K562 (cell line): ENCODE data around the gene FMN2.

ENCODE experiments used
- CEBPB ChIP-seq: fragments of 450-650 bp; IDR thresholded peaks from 2 replicates; pipeline ENCODE4 v1.6.1; 2016; ENCODE audit warnings: missing genetic modification characterization, missing compliant biosample characterization
- CTCF ChIP-seq, 3 experiments: IDR thresholded peaks in 2 of 3; conservative IDR thresholded peaks in 1 of 3; 2 replicates each; pipeline ENCODE4 v1.5.1; 2011 to 2012; ENCODE audit warnings: low read length in 3 of 3, mild to moderate bottlenecking in 3 of 3, control low read depth in 2 of 3, improper control_type of control experiment in 1 of 3, inconsistent platforms in 1 of 3, low read depth in 1 of 3, mixed read lengths in 1 of 3, moderate library complexity in 1 of 3; ENCODE audit not compliant: insufficient read depth in 2 of 3
- EP300 ChIP-seq: IDR thresholded peaks from 2 replicates; pipeline ENCODE4 v1.6.1; 2012; ENCODE audit warnings: low read length, improper control_type of control experiment
- ETV1 ChIP-seq: fragments of 450-650 bp; conservative IDR thresholded peaks from 2 replicates; pipeline ENCODE4 v1.6.1; 2016; ENCODE audit warnings: missing genetic modification characterization, control low read depth, low read depth, missing compliant biosample characterization
- EZH2 ChIP-seq: IDR thresholded peaks from 2 replicates; pipeline ENCODE4 v1.6.1; 2012; ENCODE audit warnings: low read depth, mild to moderate bottlenecking, inconsistent platforms, low read length, borderline replicate concordance
- KLF10 ChIP-seq: fragments of 250-450 bp; sonication (Bioruptor Pico); IDR thresholded peaks from 2 replicates; pipeline ENCODE4 v1.6.1; 2021; ENCODE audit warnings: matching md5 sums
- LARP7 ChIP-seq: fragments of 450-650 bp; IDR thresholded peaks from 2 replicates; pipeline ENCODE4 v1.6.1; 2016
- POLR2A ChIP-seq: fragments of 450-650 bp; conservative IDR thresholded peaks from 2 replicates; pipeline ENCODE4 v1.6.1; 2016
- ZFPM2 ChIP-seq: fragments of 250-450 bp; sonication (Bioruptor Pico); IDR thresholded peaks from 2 replicates; pipeline ENCODE4 v1.5.1; 2022; ENCODE audit warnings: mild to moderate bottlenecking
- ZNF232 ChIP-seq: sonication (generic); formaldehyde crosslinking; IDR thresholded peaks from 2 replicates; pipeline ENCODE4 v1.8.0; 2022; ENCODE audit warnings: mild to moderate bottlenecking, missing genetic modification reagents
- TF ChIP-seq, protein P1 (sequence below), 2 experiments: IDR thresholded peaks in 1 of 2; conservative IDR thresholded peaks in 1 of 2; 2 replicates each; pipeline ENCODE4 v1.6.1; 2016; ENCODE audit warnings: low read depth in 2 of 2, mild to moderate bottlenecking in 1 of 2, missing compliant biosample characterization in 1 of 2, missing genetic modification characterization in 1 of 2, moderate library complexity in 1 of 2
- TF ChIP-seq, protein P2 (sequence below), 2 experiments: fragments of 450-650 bp in 1 of 2; sonication (generic) in 1 of 2; formaldehyde crosslinking; conservative IDR thresholded peaks; 2 replicates each; pipeline versions ENCODE4 v1.4.0 to v1.8.1; 2020 to 2022; ENCODE audit warnings: mild to moderate bottlenecking in 1 of 2, missing genetic modification reagents in 1 of 2

- TF ChIP-seq ZNF232 (CRISPR knock-in tag), result no peak
- no peak for TF ChIP-seq EP300
- no peak for TF ChIP-seq EZH2
- TF ChIP-seq KLF10 (CRISPR knock-in tag), result no peak
- no peak for TF ChIP-seq POLR2A
- TF ChIP-seq, protein P1, sequence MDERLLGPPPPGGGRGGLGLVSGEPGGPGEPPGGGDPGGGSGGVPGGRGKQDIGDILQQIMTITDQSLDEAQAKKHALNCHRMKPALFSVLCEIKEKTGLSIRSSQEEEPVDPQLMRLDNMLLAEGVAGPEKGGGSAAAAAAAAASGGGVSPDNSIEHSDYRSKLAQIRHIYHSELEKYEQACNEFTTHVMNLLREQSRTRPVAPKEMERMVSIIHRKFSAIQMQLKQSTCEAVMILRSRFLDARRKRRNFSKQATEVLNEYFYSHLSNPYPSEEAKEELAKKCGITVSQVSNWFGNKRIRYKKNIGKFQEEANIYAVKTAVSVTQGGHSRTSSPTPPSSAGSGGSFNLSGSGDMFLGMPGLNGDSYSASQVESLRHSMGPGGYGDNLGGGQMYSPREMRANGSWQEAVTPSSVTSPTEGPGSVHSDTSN (CRISPR knock-in tag; IDR thresholded peaks at IDR 0.05; ENCODE audit: low read depth), result no peak
- TF ChIP-seq, protein P1 (tag; conservative IDR thresholded peaks at IDR 0.05; ENCODE audit: low read depth), result no peak
- TF ChIP-seq, protein P2, sequence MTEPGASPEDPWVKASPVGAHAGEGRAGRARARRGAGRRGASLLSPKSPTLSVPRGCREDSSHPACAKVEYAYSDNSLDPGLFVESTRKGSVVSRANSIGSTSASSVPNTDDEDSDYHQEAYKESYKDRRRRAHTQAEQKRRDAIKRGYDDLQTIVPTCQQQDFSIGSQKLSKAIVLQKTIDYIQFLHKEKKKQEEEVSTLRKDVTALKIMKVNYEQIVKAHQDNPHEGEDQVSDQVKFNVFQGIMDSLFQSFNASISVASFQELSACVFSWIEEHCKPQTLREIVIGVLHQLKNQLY (CRISPR knock-in tag; conservative IDR thresholded peaks at IDR 0.05), result no peak
- no peak for TF ChIP-seq CEBPB (tag)
- no peak for TF ChIP-seq ZFPM2 (CRISPR knock-in tag)
- no peak for TF ChIP-seq ETV1 (tag)
- no peak for TF ChIP-seq CTCF (IDR thresholded peaks at IDR 0.05 in 2 of 3, conservative IDR thresholded peaks at IDR 0.05 in 1 of 3; ENCODE audit: insufficient read depth in 2 of 3, low read depth in 1 of 3, low read length in 3 of 3)
- no peak for TF ChIP-seq LARP7
Measured at GRCh38 chr1:240394353-240394752, 302.7 kb downstream of the FMN2 start.
